ENCODE measurements around the gene NDE1.
A peak's percentile ranks its signal among the peaks of the same experiment; 100 is the strongest.

Gene NDE1

GRCh38 chr16:15701975-15702970 lies 52.2 kb downstream of the NDE1 start:
- no peak for TF ChIP-seq CTCF (IDR thresholded peaks at IDR 0.05; ENCODE audit: control insufficient read depth, extremely low read depth, insufficient read depth)
- H3K4me3 ChIP-seq (ENCODE audit: low read depth, low read length), result no peak overlapping the region
- no peak for DNase-seq (ENCODE audit: low read depth)

- TF ChIP-seq CTCF (IDR thresholded peaks at IDR 0.05; ENCODE audit: control insufficient read depth, extremely low read depth, insufficient read depth), result no peak
- DNase-seq (ENCODE audit: low read depth), result no peak
Observed at GRCh38 chr16:15703029-15703736, 53.1 kb downstream of the NDE1 start.

GRCh38 chr16:15704545-15704987 lies 54.5 kb downstream of the NDE1 start:
- H3K4me3 ChIP-seq (ENCODE audit: low read depth, low read length), result no peak overlapping the region
- peak; percentile 14 for DNase-seq (ENCODE audit: low read depth)
- TF ChIP-seq CTCF (IDR thresholded peaks at IDR 0.05; ENCODE audit: control insufficient read depth, extremely low read depth, insufficient read depth), result peak; percentile 80

More at GRCh38 chr16:15703029-15703736, 53.1 kb downstream of the NDE1 start:
- H3K4me3 ChIP-seq (ENCODE audit: low read depth, low read length), result no peak overlapping the region

GRCh38 chr16:15705064-15705565 lies 55.1 kb downstream of the NDE1 start:
- H3K4me3 ChIP-seq (ENCODE audit: low read depth, low read length), result no peak overlapping the region
- TF ChIP-seq CTCF (IDR thresholded peaks at IDR 0.05; ENCODE audit: control insufficient read depth, extremely low read depth, insufficient read depth), result no peak
- DNase-seq (ENCODE audit: low read depth), result no peak

- H3K4me3 ChIP-seq (ENCODE audit: low read depth, low read length), result no peak overlapping the region
- DNase-seq (ENCODE audit: low read depth), result no peak
- TF ChIP-seq CTCF (IDR thresholded peaks at IDR 0.05; ENCODE audit: control insufficient read depth, extremely low read depth, insufficient read depth), result no peak
Observed at GRCh38 chr16:15707332-15707731, 57.3 kb downstream of the NDE1 start.

- no peak for DNase-seq (ENCODE audit: low read depth)
- no peak for TF ChIP-seq CTCF (IDR thresholded peaks at IDR 0.05; ENCODE audit: control insufficient read depth, extremely low read depth, insufficient read depth)
Observed at GRCh38 chr16:15708096-15708495, 58.1 kb downstream of the NDE1 start.

More at GRCh38 chr16:15708096-15708495, 58.1 kb downstream of the NDE1 start:
- H3K4me3 ChIP-seq (ENCODE audit: low read depth, low read length), result no peak overlapping the region

Measured in LNCaP clone FGC (cell line).